HG03521 (cell line): ENCODE data around the gene PPP1R12C.
A peak's percentile ranks its signal among the peaks of the same experiment; 100 is the strongest.
"Not testable (repeated sequence)": the region's sequence is repeated elsewhere in the genome, so short reads cannot be mapped to it uniquely, and the experiment has no call there.

Experiments used
- ATAC-seq: cut with Tn5 transposase; IDR thresholded peaks from one replicate; pipeline ENCODE4 v1.9.1; 2021; ENCODE audit warnings: mild to moderate bottlenecking, moderate library complexity; ENCODE audit not compliant: unreplicated experiment

Gene PPP1R12C

DNA sequence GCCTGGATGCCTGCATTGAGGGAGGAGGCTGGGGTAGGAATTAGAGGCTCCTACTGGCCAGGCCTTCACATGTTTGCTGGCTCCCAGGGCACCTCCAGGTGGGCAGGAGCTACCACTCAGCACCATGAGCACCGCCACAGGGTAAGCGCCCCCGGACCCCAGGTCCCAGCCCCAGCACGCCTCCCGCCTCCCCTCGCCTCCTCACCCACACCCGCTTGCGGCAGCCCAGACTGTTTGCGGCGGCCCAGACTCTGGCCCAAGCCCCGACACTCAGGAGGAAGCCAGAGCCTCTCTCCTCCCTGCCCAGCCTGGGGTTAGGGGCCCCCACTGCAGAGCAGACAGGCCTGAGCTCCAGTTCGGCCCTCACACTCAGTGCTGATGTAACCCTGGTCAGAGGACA lies 41.1 kb downstream of the PPP1R12C start:
- ATAC-seq: no peak

DNA sequence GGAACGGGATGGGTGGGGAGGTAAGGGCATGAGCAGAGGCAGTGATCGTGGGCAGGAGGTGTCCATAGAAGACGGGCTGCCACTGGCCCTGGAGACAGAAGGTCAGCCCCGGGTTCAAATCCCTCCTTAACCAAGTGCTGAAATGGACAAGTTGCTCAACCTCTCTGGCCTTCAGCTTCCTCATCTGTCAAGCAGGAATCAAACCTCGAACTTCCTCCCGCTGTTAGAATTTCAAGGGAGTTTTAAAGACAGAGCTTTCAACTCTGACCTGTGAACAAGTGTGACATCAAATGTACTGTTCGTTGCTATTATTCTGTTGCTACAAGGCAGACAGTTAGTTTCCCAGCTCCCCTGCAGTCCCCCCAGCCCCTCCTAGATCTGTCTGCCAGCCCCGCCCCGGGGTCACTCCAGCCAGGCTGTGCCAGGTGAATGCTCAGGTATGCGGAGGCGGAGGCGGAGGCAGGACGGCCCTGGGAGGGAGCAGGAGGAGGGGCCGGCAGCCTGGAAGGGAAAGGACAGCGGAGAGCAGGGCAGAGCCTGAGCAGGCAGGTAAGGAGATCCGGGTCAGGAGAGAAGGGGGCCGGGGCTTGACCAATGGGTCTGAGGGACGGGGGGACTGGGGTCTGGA lies 42.0 kb downstream of the PPP1R12C start, which contains the start of gene EPS8L1:
Gene EPS8L1 (plus strand): TSS at position 499 of the 628 bp plus-strand sequence. CDS start 576 bp downstream, outside the sequence.
- no peak for ATAC-seq

DNA sequence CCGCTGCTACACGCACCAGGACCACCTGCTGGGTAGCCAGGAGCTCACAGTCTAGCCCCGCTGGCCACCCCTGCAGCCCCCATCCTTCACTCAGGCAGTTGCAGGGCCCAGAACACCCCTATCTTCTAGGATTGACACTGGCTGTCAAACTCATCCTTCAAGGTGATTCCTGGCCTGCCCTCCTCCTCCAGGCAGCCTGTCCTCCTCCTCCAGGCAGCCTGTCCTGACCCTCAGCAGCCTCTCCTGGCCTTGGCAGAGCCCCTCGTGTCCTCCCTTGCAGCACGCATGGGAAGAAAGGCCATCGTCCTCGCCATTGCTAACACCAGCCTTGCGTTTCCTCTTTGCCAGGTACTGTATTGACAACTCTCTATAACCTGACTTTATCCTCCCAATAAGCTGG lies 45.5 kb downstream of the PPP1R12C start:
- no peak for ATAC-seq

DNA sequence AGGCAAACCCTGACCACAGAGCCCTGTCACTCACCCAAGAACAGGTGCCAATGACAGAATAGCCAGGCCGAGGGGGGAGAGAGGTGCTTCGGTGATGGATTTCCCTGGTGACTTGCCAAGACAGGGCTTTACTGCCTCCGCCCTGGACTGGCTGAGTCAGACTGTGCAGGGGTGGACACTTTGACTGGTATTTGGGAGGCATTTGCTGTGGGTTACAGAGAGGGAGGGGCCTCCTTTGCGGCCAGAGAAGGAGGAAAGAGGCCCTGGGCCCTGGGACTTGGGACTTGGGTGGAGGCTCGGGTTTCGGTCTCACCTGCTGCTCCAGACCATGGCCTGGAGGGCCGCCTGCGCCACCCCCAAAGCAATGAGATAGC lies 46.3 kb downstream of the PPP1R12C start:
- ATAC-seq: no peak

DNA sequence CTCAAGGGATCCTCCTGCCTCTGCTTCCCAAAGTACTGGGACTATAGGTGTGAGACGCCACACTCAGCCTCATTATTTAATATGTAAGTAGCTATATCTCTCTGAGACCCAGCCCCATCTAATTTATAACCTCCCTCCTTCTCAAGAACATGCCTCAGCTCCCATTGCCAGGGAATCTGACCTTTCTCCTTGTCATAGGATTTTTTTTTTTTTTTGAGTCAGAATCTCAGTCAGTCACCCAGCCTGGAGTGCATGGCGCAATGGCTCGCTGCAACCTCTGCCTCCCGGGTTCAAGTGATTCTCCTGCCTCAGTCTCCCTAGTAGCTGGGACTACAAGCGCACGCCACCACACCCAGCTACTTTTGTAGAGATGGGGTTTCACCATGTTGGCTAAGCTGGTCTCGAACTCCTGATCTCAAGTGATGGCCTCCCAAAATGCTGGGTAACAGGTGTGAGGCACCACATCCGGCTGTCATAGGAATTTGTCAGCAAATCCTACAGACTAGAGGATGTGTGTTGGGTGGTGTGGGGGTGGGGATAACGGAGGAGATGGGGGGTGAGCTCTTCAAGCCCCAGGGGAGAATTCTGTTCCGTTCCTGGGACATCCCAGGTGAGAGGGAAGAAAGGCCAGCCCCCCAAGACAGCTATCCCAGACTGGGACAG lies 46.8 kb downstream of the PPP1R12C start:
- no peak for ATAC-seq

GRCh38 chr19:55069865-55070197 lies 47.6 kb downstream of the PPP1R12C start:
- no peak for ATAC-seq

GRCh38 chr19:55068950-55069864 lies 48.2 kb downstream of the PPP1R12C start:
- no peak for ATAC-seq

DNA sequence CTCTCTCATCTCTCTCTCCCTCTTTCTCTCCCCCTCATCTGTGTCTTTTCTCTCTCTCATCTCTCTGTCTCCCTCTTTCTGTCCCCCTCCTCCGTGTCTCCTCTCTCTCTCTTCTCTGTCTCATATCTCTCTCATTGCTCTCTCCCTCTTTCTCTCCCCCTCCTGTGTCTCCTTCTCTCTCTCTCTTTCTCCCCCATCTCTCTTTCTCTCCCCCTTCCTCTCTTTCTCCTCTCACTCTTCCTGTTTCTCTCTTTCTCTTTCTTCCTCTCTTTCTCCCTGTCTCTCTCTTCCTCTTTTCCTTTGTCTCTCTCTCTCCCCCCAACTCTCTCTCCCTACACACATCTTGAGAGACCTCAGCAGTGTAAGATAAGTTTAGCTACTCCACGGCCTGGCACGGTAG lies 49.6 kb downstream of the PPP1R12C start:
- no peak for ATAC-seq

DNA sequence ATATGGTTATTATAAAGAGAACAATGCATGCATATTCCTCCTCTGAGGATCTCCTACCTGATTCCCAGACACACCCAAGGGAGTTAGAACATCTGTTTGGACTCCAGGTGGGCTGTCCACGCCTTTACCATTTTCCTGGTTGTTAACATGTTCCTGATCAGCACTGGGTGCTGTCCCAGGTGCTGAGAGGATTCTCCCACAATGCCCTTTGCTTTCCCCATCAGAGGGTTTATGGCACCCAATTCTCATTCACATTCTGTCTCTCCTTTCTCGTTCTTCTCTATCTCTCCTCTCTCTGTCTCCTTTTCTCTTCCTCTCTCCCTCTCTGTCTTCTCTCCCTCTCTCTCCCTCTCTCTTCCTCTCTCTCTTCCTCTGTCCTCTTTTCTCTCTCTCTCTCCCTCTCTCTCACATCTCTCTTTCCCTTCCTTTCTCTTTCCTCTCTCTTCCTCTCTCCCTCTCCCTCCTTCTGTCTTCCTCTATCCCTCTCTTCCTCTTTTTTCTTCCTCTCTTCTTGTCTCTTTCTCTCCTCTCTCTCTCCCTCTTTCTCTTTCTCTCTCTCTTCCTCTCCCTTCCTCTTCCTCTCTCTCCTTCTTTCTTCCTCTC lies 51.2 kb downstream of the PPP1R12C start:
- no peak for ATAC-seq

GRCh38 chr19:55065516-55065915 lies 51.9 kb downstream of the PPP1R12C start:
- ATAC-seq: not testable (repeated sequence)

DNA sequence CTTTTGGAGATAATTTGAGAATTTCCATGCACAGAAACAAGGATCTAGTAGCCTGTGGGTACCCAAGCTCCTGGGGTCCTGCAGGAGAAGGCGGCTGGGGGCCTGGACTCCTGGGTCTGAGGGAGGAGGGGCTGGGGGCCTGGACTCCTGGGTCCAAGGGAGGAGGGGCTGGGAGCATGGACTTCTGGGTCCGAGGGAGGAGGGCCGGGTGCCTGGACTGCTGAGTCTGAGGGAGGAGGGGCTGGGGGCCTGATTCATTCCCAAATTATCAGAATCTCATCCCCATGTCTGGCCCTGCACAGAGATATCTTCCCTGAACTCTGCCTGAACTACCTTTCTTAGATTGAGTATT lies 54.0 kb downstream of the PPP1R12C start:
- ATAC-seq: no peak

GRCh38 chr19:55062735-55063491 lies 54.5 kb downstream of the PPP1R12C start, which contains the start of gene RDH13:
RDH13 (minus strand) TSS chr19:55063148; CDS start chr19:55063032, 116 bp downstream.
- peak; percentile 90 for ATAC-seq

GRCh38 chr19:55060287-55060686 lies 57.1 kb downstream of the PPP1R12C start:
- not testable (repeated sequence) for ATAC-seq

GRCh38 chr19:55058781-55059610 lies 58.4 kb downstream of the PPP1R12C start:
- ATAC-seq: no peak

DNA sequence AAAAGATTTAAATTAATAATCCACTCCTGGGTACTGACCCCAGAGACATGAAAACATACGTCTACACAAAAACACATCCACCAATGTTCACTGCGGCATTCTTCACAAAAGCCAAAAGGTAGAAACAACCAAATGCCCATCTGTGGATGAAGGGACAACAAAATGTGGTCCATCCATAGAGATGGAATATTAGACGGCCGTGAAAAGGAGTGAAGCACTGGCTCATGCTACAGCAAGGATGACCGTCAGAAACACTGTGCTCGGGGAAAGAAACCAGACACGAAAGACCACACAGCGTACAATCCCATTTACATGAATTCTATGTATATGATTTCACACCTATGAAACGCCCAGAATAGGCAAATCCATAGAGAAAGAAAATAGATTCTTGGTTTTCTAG lies 60.6 kb downstream of the PPP1R12C start:
- ATAC-seq: no peak

DNA sequence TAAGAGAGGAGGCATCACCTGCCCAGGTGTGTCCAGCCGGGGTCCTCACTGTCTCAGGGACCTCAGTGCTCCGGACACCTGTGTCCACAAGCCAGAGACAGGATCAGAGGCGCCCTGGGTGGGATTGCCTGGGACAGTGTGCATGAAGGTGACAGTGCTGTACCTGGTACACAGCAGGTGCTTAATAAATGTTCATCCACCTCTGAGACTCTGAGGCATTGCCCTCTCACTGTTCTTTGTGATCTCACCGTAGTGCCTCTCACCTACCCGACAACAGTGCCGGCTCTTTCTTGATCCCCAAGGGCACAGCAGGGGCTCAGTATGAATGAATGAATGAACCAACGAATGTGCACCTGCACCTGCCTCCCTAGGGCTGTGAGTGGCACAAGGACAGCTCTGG lies 63.7 kb downstream of the PPP1R12C start:
- no peak for ATAC-seq

- ATAC-seq: no peak
Observed at GRCh38 chr19:55050749-55051532, 66.5 kb downstream of the PPP1R12C start.

DNA sequence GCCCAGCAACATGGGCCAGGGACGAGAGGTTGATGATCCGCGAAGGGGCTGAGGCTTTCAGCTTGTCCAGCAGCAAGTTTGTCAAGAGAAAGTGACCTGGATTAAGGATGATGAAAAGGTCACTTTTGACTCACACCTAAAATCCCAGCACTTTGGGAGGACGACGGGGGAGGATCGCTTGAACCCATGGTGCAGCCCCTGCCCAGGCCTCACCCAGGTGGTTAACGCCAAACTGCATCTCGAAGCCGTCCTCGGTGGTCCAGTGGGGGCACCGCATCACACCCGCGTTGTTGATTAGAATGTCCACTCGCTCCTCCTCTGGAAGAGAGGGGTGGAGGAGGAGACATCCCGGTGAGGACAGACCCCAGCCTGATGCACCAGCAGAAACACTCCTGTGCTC lies 69.0 kb downstream of the PPP1R12C start:
- no peak for ATAC-seq

- no peak for ATAC-seq
Observed at GRCh38 chr19:55047951-55048350, 69.5 kb downstream of the PPP1R12C start.
